Brain microvascular endothelial cell (primary cell): ENCODE measurements around the gene CXCR3.

Source experiments
- DNase-seq: peaks from one replicate; pipeline ENCODE4 v3.0.0-alpha.2; 2020
- H3K27ac ChIP-seq: fragments of 250-450 bp; sonication (Bioruptor Pico); 2 replicates; pipeline ENCODE4 v1.5.1; 2020; ENCODE audit warnings: mild to moderate bottlenecking, moderate library complexity
- H3K27me3 ChIP-seq: fragments of 250-450 bp; sonication (Bioruptor Pico); replicated peaks from 2 replicates; pipeline ENCODE4 v1.5.1; 2020; ENCODE audit warnings: mild to moderate bottlenecking
- H3K36me3 ChIP-seq: fragments of 250-450 bp; sonication (Bioruptor Pico); replicated peaks from 2 replicates; pipeline ENCODE4 v1.5.1; 2020; ENCODE audit warnings: mild to moderate bottlenecking
- H3K4me3 ChIP-seq: 2 replicates; pipeline ENCODE4 v1.5.1; 2011; ENCODE audit warnings: low read depth, mild to moderate bottlenecking, control low read depth, low read length, moderate library complexity
- CTCF ChIP-seq: IDR thresholded peaks from 2 replicates; pipeline ENCODE4 v1.5.1; 2011; ENCODE audit warnings: low read depth, mild to moderate bottlenecking, moderate library complexity, low read length, control low read depth, inconsistent platforms; ENCODE audit errors: missing control alignments
- in situ Hi-C: cut with HindIII; loops from 2 replicates; pipeline ENCODE4 v1.10.0; 2017; ENCODE audit warnings: low sequenced_read_pairs, low pct_ligation_motif_present

Gene CXCR3

DNA sequence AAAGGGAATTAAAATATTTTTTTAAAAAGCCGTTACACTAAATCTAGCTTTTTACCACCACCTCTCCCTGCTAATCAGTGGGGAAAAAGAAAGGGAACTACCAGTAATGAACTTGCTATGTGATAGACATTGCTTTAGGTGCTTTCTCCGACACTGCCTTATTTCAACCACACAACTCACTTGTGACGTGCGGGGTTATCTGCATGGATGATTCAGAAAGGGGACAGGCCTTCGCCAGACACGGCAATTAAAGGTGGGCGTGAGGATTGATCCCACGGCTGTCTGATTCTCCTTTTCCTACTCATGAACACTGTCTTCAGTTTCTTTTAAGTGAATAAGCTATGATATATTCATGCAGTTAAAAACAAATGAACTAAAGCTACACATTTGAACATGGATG is 882 bp upstream of the CXCR3 start:
- H3K27ac ChIP-seq: no peak overlapping the region
- no peak for TF ChIP-seq CTCF
- DNase-seq: no peak
- in situ Hi-C loops: no loop called here
- no peaks in the 10 kb centered on the region for H3K36me3 ChIP-seq
- no peaks in the 10 kb centered on the region for H3K27me3 ChIP-seq
- H3K4me3 ChIP-seq: no peak overlapping the region

GRCh38 chrX:71618787-71619186 is 476 bp upstream of the CXCR3 start:
- Histone ChIP-seq H3K27ac (no peak overlapping the region), H3K36me3 (no peaks in the 10 kb centered on the region), H3K27me3 (no peaks in the 10 kb centered on the region), H3K4me3 (no peak overlapping the region)
- no peak for TF ChIP-seq CTCF
- no peak for DNase-seq
- in situ Hi-C loops: no loop called here

DNA sequence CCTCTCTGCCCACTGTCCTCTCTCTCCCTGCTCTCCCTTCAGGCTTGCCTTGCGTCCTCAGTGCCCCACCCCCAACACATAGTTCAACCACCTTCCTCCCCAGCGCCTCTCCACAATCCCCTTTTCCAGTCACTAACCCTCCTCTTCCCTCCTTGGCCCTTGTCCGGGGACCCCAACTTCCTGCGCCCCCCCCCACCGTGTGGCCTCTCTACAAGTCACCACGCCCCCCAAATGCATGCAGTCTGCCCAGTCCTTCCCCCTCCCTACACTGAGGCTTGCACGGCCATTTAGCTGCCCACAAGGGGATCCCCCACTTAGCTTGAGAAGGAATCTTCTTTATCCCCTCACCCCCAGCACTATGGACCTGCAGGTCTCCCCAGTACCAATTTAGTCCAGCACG is 569 bp downstream of the CXCR3 start:
- Histone ChIP-seq H3K4me3 (no peak overlapping the region), H3K27ac (no peak overlapping the region), H3K27me3 (no peaks in the 10 kb centered on the region), H3K36me3 (no peaks in the 10 kb centered on the region)
- no peak for TF ChIP-seq CTCF
- no peak for DNase-seq
- in situ Hi-C loops: no loop called here

DNA sequence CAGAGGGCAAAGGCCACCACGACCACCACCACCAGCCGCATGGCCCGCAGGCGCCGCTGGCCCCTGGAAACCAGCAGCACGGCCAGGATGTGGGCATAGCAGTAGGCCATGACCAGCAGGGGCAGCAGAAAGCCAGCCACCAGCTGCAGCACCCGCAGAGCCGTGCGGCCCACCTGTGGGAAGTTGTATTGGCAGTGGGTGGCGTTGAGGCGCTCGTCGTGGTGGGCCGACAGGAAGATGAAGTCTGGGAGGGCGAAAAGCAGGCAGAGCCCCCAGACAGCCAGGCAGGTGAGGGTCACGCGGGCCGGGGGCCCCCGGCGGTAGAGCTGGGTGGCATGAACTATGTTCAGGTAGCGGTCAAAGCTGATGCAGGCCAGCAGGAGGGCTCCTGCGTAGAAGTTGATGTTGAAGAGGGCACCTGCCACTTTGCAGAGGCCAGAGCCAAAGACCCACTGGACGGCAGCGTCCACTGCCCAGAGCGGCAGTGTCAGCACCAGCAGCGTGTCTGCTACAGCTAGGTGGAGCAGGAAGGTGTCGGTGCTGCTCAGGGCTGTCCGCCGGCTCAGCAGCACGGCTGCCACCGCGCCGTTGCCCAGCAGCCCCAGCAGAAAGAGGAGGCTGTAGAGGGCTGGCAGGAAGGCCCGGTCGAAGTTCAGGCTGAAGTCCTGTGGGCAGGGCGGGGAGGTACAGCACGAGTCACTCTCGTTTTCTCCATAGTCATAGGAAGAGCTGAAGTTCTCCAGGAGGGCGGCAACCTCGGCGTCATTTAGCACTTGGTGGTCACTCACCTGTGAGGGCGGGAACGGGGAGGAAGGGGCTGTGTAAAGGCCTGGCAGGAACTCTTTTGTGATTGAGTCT is 1.4 kb downstream of the CXCR3 start:
- in situ Hi-C loops: no loop called here
- Histone ChIP-seq H3K4me3 (no peak overlapping the region), H3K27me3 (no peaks in the 10 kb centered on the region), H3K36me3 (no peaks in the 10 kb centered on the region), H3K27ac (no peak overlapping the region)
- TF ChIP-seq CTCF: no peak
- DNase-seq: no peak

DNA sequence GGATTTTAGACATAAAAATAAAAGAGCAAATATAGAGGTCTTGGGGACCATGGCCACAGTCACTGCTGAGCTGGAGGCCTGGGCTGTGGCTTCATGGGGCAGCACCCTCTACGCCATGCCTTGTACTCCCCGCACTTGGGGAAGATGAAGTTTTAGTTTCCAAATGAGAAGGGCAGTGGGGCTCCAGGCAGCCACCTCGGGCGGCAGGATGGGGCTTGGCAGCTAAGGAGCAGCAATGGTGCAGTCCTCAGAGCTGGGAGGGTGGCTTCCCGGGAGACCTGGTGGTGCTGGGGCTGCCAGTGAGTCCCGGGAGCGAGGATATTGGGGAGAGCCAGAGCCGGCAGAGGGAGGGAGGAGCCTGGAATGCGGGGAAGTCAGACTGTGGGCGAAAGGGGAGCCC is 2.4 kb downstream of the CXCR3 start:
- no peak for TF ChIP-seq CTCF
- peaks cover 3% of the 10 kb centered on the region for H3K36me3 ChIP-seq
- no peaks in the 10 kb centered on the region for H3K27me3 ChIP-seq
- no peak overlapping the region for H3K4me3 ChIP-seq
- no peak overlapping the region for H3K27ac ChIP-seq
- DNase-seq: no peak
- in situ Hi-C loops: no loop called here

DNA sequence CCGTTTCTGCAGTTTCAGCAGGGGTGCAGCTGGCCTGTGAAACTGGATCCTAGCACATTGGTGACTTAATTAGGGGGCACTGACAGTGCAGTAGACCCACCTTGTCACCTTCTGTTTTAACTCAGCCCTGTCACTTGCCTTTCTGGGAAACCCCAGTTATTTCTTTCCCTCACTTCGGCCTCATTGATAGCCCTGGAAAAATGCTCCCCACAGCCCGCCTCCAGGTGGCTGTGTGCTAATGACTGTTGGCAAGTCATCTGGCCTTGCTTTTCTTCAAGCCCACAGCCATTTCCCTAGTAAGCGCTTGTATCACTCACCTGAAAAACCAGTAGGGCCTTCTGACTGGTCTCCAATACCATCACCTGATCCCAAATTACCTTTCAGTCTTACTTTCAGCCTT is 3.3 kb downstream of the CXCR3 start:
- Histone ChIP-seq H3K36me3 (peaks cover 6% of the 10 kb centered on the region), H3K4me3 (no peak overlapping the region), H3K27me3 (no peaks in the 10 kb centered on the region), H3K27ac (no peak overlapping the region)
- no peak for DNase-seq
- in situ Hi-C loops: no loop called here
- no peak for TF ChIP-seq CTCF
